Measurements from ENCODE around the gene ELF3.
A peak's percentile ranks its signal among the peaks of the same experiment; 100 is the strongest.

ELF3 gene

DNA sequence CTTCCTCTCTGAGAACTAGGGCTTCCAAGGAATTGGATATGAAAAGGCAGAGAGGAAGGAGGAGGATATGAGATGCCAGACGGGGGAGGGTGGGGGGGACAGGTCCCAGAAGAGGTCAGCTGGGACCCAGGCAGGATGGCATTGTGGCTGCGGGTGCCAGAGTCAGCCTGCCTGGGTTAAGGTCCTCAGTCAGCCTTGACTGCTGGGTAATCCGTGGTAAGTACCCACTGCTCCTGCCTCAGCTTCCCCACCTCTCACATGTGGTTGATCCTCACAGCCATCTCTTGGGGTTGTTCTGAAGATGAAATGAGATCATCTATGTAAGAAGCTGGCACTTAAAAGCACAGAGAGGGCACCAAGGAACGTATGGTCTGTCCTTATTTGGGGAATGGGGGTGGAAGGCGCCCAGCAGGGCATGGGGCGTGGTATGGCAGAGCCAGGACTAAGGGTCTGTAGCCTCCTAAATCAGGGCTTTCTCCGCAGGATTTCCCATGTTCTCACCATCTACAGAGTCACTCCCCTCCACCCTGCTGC, 23.8 kb downstream of the ELF3 start:
- no peak overlapping the region for H3K4me3 ChIP-seq (replicated peaks; ENCODE audit: insufficient read depth, low read length)
- H3K27ac ChIP-seq (replicated peaks), result no peak overlapping the region
- TF ChIP-seq, protein P1, sequence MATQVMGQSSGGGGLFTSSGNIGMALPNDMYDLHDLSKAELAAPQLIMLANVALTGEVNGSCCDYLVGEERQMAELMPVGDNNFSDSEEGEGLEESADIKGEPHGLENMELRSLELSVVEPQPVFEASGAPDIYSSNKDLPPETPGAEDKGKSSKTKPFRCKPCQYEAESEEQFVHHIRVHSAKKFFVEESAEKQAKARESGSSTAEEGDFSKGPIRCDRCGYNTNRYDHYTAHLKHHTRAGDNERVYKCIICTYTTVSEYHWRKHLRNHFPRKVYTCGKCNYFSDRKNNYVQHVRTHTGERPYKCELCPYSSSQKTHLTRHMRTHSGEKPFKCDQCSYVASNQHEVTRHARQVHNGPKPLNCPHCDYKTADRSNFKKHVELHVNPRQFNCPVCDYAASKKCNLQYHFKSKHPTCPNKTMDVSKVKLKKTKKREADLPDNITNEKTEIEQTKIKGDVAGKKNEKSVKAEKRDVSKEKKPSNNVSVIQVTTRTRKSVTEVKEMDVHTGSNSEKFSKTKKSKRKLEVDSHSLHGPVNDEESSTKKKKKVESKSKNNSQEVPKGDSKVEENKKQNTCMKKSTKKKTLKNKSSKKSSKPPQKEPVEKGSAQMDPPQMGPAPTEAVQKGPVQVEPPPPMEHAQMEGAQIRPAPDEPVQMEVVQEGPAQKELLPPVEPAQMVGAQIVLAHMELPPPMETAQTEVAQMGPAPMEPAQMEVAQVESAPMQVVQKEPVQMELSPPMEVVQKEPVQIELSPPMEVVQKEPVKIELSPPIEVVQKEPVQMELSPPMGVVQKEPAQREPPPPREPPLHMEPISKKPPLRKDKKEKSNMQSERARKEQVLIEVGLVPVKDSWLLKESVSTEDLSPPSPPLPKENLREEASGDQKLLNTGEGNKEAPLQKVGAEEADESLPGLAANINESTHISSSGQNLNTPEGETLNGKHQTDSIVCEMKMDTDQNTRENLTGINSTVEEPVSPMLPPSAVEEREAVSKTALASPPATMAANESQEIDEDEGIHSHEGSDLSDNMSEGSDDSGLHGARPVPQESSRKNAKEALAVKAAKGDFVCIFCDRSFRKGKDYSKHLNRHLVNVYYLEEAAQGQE (IDR thresholded peaks at IDR 0.05; ENCODE audit: insufficient replicate concordance, low read depth), result no peak
- TF ChIP-seq, protein P2, sequence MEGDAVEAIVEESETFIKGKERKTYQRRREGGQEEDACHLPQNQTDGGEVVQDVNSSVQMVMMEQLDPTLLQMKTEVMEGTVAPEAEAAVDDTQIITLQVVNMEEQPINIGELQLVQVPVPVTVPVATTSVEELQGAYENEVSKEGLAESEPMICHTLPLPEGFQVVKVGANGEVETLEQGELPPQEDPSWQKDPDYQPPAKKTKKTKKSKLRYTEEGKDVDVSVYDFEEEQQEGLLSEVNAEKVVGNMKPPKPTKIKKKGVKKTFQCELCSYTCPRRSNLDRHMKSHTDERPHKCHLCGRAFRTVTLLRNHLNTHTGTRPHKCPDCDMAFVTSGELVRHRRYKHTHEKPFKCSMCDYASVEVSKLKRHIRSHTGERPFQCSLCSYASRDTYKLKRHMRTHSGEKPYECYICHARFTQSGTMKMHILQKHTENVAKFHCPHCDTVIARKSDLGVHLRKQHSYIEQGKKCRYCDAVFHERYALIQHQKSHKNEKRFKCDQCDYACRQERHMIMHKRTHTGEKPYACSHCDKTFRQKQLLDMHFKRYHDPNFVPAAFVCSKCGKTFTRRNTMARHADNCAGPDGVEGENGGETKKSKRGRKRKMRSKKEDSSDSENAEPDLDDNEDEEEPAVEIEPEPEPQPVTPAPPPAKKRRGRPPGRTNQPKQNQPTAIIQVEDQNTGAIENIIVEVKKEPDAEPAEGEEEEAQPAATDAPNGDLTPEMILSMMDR (IDR thresholded peaks at IDR 0.05; ENCODE audit: insufficient read depth, low read length), result no peak
- no peak for TF ChIP-seq SPI1 (IDR thresholded peaks at IDR 0.05; ENCODE audit: borderline replicate concordance, low read depth)
- H3K27me3 ChIP-seq (ENCODE audit: insufficient read depth, poor library complexity, severe bottlenecking), result no peaks in the 10 kb centered on the region
- DNase-seq (ENCODE audit: low read depth in 1 of 2, low spot score in 1 of 2), result no peak

DNA sequence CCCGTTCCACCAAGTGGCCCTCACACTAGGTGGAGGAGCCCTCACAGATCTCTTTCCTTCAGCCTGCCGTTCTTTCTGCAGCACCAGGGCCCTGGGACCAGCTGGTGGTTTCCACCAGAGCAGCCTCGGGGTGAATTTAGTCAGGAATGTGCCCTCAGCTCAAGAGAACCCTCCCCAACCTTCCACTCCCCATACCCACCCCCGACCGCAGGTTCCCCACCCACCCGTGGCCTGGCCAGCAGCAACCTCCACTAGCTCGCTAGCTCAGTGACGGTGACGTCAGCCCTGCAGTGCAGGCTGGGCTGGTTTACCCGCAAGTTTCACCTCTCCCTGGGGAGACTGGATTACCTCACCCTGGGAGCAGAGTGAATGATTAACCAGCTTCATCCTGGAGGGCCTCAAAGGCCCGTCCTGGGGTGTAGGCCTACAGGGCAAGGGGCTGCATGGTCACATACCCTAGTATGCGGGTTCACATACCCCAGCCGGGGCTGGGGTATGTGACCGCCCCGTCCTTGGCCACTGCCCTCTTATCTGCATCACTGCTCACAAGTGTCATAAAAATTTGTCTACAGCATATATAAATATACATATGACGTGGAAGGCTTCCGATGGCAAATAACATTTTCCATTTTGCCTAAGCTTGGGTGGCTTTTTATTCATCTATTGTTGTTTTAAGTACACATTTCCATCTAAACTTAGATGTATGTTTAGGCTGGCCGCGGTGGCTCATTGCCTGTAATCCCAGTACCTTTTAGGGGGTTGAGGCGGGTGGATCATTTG, 24.5 kb downstream of the ELF3 start:
- H3K27me3 ChIP-seq (ENCODE audit: insufficient read depth, poor library complexity, severe bottlenecking), result no peaks in the 10 kb centered on the region
- H3K27ac ChIP-seq (replicated peaks), result no peak overlapping the region
- DNase-seq (ENCODE audit: low read depth in 1 of 2, low spot score in 1 of 2), result peak in 1 of 2 experiments; percentile 4
- TF ChIP-seq SPI1 (IDR thresholded peaks at IDR 0.05; ENCODE audit: borderline replicate concordance, low read depth) (no peak), GABPA (IDR thresholded peaks at IDR 0.05; ENCODE audit: low read depth) (no peak), POLR2AphosphoS5 (IDR thresholded peaks at IDR 0.05; ENCODE audit: low read depth) (no peak)
- TF ChIP-seq, protein P1 (IDR thresholded peaks at IDR 0.05; ENCODE audit: insufficient replicate concordance, low read depth), result no peak
- TF ChIP-seq, protein P2 (IDR thresholded peaks at IDR 0.05; ENCODE audit: insufficient read depth, low read length), result no peak
- H3K4me3 ChIP-seq (replicated peaks; ENCODE audit: insufficient read depth, low read length), result no peak overlapping the region

DNA sequence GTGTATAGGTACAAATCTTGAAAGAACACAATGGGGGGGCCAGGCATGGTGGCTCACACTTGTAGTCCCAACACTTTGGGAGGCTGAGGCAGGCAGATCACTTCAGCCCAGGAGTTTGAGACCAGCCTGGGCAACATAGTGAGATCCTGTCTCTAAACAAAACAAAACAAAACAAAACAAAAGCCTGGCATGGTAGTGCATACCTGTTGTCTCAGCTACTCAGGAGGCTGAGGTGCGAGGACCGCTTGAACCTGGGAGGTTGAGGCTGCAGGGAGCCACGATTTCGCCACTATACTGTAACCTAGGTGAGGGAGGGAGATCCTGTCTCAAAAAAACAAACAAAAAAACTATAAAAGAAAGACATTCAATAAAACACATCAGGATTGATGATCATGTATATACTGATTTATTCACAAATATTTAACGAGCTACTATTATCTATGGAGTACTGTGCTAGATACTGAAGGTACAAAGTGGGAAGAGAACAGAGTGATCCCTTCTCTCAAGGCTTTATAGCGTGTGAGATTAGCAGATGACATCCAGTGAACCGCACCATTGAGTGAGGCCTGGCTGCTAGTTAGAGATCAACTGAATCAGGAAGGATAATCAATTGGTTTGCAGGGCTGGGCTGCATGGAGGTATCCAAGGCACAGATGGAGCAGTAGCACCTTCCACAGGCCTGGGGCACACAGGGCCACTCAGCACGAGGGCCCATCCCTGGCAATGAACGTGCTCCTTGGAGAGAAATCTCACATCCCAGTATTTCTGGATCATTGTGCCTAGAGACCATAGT, 26.4 kb downstream of the ELF3 start:
- Histone ChIP-seq H3K27ac (replicated peaks) (no peak overlapping the region), H3K27me3 (ENCODE audit: insufficient read depth, poor library complexity, severe bottlenecking) (no peaks in the 10 kb centered on the region), H3K4me3 (replicated peaks; ENCODE audit: insufficient read depth, low read length) (no peak overlapping the region)
- TF ChIP-seq GABPA (IDR thresholded peaks at IDR 0.05; ENCODE audit: low read depth) (no peak), SPI1 (IDR thresholded peaks at IDR 0.05; ENCODE audit: borderline replicate concordance, low read depth) (no peak), POLR2AphosphoS5 (IDR thresholded peaks at IDR 0.05; ENCODE audit: low read depth) (no peak)
- TF ChIP-seq, protein P1 (IDR thresholded peaks at IDR 0.05; ENCODE audit: insufficient replicate concordance, low read depth), result no peak
- TF ChIP-seq, protein P2 (IDR thresholded peaks at IDR 0.05; ENCODE audit: insufficient read depth, low read length), result no peak
- no peak for DNase-seq (ENCODE audit: low read depth in 1 of 2, low spot score in 1 of 2)

All from HL-60 (cell line).